Measurements from ENCODE around the gene NID1.
"Not testable (repeated sequence)": the region's sequence is repeated elsewhere in the genome, so short reads cannot be mapped to it uniquely, and the experiment has no call there.

The NID1 gene

DNA sequence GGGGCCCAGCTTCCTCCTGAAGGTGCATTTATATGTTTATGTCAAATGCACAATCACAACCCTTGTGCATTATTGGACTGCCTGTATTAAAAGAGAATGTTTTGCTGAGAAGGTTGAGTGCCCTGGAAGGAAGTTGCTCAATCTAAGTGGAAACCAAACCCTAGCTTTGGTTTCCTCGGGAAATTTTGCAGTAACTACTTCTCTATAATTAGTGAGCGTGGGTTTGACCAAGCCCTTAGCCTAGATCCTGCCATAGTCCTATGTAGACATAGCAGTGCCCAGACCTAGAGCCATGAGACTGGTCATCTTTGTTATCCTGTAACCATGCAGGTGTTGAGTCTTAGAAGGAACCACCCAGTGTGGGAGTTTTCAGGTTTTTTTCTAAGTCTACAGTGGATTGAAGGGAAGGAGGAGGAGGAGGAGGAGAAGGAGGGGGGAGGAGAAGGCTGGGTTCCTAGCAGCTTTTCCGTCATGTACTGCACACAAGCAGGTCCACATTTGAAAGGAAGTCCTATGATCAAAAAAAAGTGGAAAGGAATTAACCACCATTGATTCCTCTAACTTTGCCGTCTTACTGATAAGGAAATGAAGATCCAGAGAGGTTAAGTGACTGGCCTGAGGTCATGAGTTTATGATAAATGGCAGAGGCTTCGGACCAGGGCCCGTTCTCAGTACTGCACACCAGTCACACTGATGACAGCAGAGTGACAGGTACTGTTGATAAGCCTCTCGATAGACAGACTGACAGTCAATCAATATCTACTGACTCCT lies 126.0 kb downstream of the NID1 start:
- no peak for DNase-seq (ENCODE audit: low read depth in 3 of 3)

DNA sequence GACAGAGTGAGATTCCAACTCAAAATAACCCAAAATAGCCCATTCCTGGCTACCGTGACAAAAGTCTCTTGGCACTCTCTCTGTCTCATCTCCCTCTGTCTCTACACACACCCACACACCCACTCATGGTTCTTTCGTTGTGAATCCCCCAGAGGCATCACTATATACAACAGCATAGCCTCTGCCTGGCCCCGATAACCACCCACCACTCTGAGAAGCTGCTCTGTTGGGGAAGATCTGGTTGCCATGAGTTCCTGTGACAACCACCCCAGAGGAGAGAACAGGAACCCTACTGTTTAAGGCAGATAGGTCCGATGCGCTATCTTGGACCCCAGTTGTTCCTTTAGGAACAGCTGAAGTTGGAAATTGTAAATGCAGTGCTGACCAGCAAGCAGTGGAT lies 127.8 kb downstream of the NID1 start:
- DNase-seq (ENCODE audit: low read depth in 3 of 3): no peak

DNA sequence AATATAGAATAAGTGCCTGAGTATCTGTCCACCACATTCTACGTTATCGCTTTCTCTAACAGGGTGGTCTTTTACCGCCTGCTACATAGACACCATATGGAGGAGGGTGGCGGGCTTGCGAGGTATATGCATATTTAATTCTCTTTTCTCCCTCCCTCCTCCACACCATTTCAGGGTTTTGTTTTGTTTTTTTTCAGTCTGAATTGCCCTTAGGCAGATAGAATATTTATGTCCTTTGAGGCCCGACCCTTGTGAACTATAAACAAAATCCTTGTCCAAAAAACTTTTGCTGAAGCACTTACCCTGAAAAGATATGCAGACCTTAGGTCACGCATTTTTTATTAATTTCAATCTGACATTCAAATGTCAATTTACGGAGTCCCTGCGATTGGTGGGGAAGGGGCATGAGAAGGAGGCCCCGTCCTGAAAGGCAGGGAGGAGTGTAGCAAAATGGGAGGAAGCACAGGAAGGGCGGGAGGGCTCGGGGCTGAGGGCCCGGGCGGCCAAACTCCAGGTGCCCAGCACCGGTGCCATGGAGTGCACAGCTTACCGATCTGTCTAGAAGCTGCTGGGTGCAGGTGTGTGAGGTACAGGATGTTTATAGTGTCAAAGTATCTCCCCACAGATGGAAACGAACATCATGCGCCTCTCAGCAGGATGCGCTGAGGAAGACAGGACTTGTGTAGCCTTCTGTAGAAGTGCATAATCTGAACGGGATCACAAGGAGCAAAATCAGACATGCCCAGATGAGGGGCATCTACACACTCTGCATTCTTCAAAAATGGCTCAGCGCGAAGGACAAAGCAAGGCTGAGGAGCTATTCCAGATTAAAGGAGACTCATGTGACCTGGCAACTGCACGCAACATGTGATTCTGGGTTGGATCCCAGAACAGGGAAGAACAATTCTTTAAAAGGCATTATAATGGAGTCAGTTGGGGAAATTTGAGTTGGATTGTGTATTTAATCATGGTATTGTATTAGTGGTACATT lies 129.4 kb downstream of the NID1 start:
- DNase-seq (ENCODE audit: low read depth in 3 of 3): no peak

DNA sequence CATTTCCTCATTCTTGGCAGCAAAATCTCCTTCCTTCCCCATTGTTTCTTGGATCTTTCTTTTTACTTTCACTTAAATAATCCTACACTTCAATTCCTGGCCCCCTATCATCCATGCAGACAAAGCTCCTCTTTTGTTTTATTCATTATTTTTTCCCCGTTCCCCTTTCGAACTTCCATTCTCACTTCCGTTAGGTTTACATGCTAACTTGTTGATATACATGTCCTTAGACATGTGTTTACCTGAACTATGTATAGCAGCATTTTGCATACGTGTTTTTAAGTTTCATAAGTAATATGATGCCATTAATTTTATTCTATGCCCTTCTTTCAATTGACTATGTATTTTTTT lies 131.1 kb downstream of the NID1 start:
- no peak for DNase-seq (ENCODE audit: low read depth in 3 of 3)

DNA sequence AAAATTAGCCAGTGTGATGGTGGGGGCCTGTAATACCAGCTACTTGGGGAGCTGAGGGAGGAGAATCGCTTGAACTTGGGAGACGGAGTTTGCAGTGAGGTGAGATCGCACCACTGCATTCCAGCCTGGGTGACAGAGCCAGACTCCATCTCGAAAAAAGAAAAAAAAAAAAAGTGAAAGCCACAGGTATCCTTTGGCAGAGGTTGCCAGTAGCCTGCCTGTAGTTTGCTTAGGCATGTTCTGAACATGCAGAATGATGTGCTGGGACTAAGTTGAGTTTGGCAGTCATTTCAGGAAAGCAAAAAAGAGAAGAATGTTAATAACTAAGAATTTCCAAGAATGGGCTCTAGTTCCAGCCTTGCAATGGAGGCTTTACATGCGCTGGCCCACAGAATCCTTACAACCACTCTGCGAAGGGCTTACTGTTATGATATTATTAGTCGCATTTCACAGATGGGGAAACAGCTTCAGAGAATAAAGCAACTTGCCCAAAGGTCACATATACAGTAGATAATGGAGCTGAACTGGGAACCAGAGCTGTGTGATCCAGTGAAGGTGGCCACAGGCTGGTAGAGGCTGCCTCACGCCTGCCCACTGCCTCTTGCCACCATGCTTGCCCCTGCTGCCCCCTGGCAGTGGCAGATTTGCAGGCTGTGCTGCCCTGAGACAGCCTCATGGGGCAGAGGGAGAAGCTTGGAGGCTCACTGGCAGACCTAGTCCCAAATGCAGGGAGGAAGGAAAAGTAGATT lies 131.7 kb downstream of the NID1 start:
- no peak for DNase-seq (ENCODE audit: low read depth in 3 of 3)

DNA sequence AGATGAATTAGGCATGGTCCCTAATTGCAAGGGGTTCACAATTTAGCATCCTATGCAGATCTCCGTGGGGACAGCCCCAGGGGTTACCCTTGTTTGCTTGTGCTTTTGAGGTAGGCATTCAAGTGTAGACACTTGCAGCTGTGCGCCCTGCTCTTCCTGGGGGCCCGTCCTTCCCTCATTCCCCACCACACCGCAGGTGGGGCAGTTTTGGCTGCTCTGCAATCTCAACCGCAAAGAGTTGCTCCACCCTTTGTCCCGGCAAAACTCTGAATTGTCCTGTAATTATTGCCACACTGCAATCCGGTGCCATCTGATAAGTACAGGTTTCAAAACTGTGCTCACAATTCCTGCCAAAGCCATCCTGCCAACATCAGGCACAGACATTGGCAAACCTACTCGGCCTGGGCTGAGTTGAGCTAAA lies 132.8 kb downstream of the NID1 start:
- no peak for DNase-seq (ENCODE audit: low read depth in 3 of 3)

DNA sequence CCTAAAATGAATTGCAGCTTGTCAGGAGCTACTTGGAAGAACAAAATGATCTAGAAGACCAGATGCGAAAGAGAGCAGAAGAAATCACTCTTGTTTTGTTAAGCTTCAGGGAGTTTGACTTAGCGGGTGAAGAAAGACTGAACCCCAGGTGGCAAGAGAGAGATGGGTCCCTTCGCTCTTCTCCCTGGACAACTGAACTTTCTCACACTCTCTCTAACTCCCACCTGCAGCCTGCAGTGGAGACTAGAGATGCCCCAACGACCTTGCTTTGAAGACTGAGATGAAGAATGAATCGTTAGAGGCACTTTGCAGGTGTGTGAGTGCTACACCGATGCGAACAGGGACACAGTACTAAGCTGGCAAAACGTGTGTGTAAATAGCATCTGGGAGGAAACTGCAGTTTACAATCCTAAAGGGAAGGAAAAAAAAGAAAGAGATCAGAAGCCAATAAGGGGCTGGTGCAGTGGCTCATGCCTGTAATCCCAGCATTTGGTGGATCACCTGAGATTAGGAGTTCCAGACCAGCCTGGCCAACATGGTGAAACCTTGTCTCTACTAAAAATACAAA lies 133.6 kb downstream of the NID1 start:
- no peak for DNase-seq (ENCODE audit: low read depth in 3 of 3)

DNA sequence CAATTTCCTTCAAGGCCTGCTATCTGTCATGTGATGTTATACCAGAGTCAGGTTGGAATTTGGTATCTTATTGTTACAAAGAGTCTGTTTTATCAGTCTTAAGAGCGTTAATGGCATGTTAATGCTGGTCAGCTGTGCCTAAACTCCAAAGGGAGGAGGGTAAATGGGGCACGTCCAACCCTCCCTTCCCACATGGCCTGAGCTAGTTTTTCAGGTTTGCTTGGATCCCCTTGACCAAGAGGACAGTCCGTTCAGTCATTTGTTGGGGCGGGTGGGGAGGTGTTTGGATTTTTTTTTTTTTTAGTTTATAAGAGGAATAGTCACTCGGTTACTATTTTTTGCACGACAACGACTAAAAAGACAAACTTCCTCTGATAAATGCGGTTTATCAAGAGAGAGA lies 134.3 kb downstream of the NID1 start:
- no peak for DNase-seq (ENCODE audit: low read depth in 3 of 3)

DNA sequence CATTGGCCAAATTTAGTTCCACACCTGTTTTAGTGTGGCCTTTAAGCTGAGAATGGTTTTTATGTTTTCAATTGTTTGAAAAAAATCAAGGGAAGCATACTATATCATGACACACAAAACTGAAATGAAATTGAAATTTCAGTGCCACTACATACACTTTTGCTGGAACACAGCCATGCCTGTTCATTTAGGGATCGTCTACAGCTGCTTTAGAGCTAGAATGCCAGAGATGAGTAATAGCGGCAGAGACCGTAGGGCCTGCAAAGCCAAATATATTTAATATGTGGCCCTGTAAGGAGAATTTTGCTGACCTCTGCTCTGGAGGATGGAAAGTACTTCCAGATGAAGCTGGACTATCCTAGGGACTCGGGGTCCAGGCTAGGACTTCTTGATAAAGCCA lies 135.7 kb downstream of the NID1 start:
- DNase-seq (ENCODE audit: low read depth in 3 of 3): no peak

DNA sequence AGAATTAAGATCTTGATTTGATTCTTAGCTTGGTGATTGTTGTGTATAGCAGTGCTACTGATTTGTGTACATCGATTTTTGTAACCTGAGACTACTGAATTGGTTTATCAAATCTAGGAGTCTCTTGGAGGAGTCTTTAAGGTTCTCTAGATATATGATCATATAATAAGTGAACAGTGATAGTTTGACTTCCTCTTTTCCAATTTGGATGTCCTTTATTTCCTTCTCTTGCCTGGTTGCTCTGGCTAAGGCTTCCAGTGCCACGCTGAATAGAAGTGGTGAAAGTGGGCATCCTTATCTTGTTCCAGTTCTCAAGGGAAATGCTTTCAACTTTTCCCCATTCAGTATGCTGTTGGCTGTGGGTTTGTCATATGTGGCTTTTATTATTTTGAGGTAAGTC lies 136.7 kb downstream of the NID1 start:
- DNase-seq (ENCODE audit: low read depth in 3 of 3): no peak

DNA sequence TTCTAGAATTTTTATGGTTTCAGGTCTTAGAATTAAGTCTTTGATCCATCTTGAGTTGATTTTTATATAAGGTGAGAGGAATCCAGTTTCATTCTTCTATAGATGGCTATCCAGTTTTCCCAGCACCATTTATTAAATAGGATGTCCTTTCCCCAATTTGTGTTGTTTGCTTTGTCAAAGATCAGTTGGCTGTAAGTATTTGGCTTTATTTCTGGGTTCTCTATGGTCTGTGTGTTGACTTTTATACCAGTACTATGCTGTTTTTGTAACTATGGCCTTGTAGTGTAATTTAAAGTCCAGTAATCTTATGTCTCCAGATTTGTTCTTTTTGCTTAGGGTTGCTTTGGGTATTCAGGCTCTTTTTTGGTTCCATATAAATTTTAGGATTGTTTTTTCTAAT lies 137.3 kb downstream of the NID1 start:
- not testable (repeated sequence) for DNase-seq (ENCODE audit: low read depth in 3 of 3)
